ENCODE results near the gene KLK14. TPM values are rescaled to one million over a fixed set of nuclear protein-coding genes. Genes with fewer than 3 reads are reported as not detected.
A peak's percentile ranks its signal among the peaks of the same experiment; 100 is the strongest.

KLK14 gene
- total and polyA plus RNA-seq, 2 donors from 2014 or later = 0.22 TPM; not detected in 1

GRCh38 chr19:51110666-51110971 lies 27.9 kb upstream of the KLK14 start:
- intact Hi-C loops (cut with DNase I) = no loop called here
- Histone ChIP-seq H3K27ac (ENCODE audit: low read depth in 2 of 2, low read length in 2 of 2) (no peak overlapping the region), H3K36me3 (ENCODE audit: control insufficient read depth in 2 of 3, insufficient read depth in 3 of 3, low read length in 3 of 3) (no peaks in the 10 kb centered on the region), H3K9ac (ENCODE audit: low read length in 3 of 3) (no peak overlapping the region), H3K27me3 (ENCODE audit: control insufficient read depth, insufficient read depth, low read length) (no peaks in the 10 kb centered on the region), H3K4me1 (ENCODE audit: control insufficient read depth in 2 of 3, insufficient read depth in 2 of 3, low read depth in 1 of 3, low read length in 3 of 3) (peaks cover 0 to 12% (median 8%) of the 10 kb centered on the region in 3 donors), H3K9me3 (ENCODE audit: control insufficient read depth in 2 of 3, insufficient read depth in 1 of 3, low read length in 3 of 3) (no peaks in the 10 kb centered on the region), H3K4me3 (ENCODE audit: low read length in 3 of 3) (no peak overlapping the region)
- FAIRE-seq (no peak), DNase-seq (peak in 1 of 5 donors; percentile 1)
- no peak for TF ChIP-seq CTCF (IDR thresholded peaks at IDR 0.05; ENCODE audit: borderline replicate concordance, extremely low read depth, insufficient read depth)

- Histone ChIP-seq H3K9ac (ENCODE audit: low read length in 3 of 3) (peak overlapping the region in 2 of 3 donors; percentile 67 to 92), H3K4me1 (ENCODE audit: control insufficient read depth in 2 of 3, insufficient read depth in 2 of 3, low read depth in 1 of 3, low read length in 3 of 3) (peaks cover 0 to 12% (median 8%) of the 10 kb centered on the region in 3 donors), H3K27ac (ENCODE audit: low read depth in 2 of 2, low read length in 2 of 2) (peak overlapping the region in 1 of 2 donors; percentile 74), H3K9me3 (ENCODE audit: control insufficient read depth in 2 of 3, insufficient read depth in 1 of 3, low read length in 3 of 3) (no peaks in the 10 kb centered on the region), H3K36me3 (ENCODE audit: control insufficient read depth in 2 of 3, insufficient read depth in 3 of 3, low read length in 3 of 3) (no peaks in the 10 kb centered on the region), H3K27me3 (ENCODE audit: control insufficient read depth, insufficient read depth, low read length) (no peaks in the 10 kb centered on the region), H3K4me3 (ENCODE audit: low read length in 3 of 3) (peak overlapping the region; percentile 68 to 97 (median 93))
- intact Hi-C loops (cut with DNase I) = no loop called here
- TF ChIP-seq CTCF (IDR thresholded peaks at IDR 0.05; ENCODE audit: borderline replicate concordance, extremely low read depth, insufficient read depth) = no peak
- DNase-seq (no peak), FAIRE-seq (no peak)
Observed at GRCh38 chr19:51108805-51109146, 26.1 kb upstream of the KLK14 start.

GRCh38 chr19:51108066-51108804 lies 25.5 kb upstream of the KLK14 start, which contains the start of gene CTU1:
CTU1 (minus strand) TSS chr19:51108409; CDS start chr19:51104569, 3,840 bp downstream.
- TF ChIP-seq CTCF (IDR thresholded peaks at IDR 0.05; ENCODE audit: borderline replicate concordance, extremely low read depth, insufficient read depth) = no peak
- Histone ChIP-seq H3K36me3 (ENCODE audit: control insufficient read depth in 2 of 3, insufficient read depth in 3 of 3, low read length in 3 of 3) (no peaks in the 10 kb centered on the region), H3K27me3 (ENCODE audit: control insufficient read depth, insufficient read depth, low read length) (no peaks in the 10 kb centered on the region), H3K4me3 (ENCODE audit: low read length in 3 of 3) (peak within 1 kb of the TSS; percentile 68 to 97 (median 93)), H3K27ac (ENCODE audit: low read depth in 2 of 2, low read length in 2 of 2) (peak within 1 kb of the TSS; percentile 23 to 74), H3K9ac (ENCODE audit: low read length in 3 of 3) (peak within 1 kb of the TSS; percentile 85 to 92 (median 88)), H3K4me1 (ENCODE audit: control insufficient read depth in 2 of 3, insufficient read depth in 2 of 3, low read depth in 1 of 3, low read length in 3 of 3) (peaks cover 0 to 12% (median 8%) of the 10 kb centered on the region in 3 donors), H3K9me3 (ENCODE audit: control insufficient read depth in 2 of 3, insufficient read depth in 1 of 3, low read length in 3 of 3) (no peaks in the 10 kb centered on the region)
- intact Hi-C loops (cut with DNase I) = no loop called here
- DNase-seq = peak; percentile 99 to 100 (median 99)
- peak; percentile 85 for FAIRE-seq
